Measurements from ENCODE around the gene PRKCH. TPM values are rescaled to one million over a fixed set of nuclear protein-coding genes. Genes with fewer than 3 reads are reported as not detected.

The PRKCH gene
- total RNA-seq, 1 experiment from 2014 or later, result 5.2 TPM

DNA sequence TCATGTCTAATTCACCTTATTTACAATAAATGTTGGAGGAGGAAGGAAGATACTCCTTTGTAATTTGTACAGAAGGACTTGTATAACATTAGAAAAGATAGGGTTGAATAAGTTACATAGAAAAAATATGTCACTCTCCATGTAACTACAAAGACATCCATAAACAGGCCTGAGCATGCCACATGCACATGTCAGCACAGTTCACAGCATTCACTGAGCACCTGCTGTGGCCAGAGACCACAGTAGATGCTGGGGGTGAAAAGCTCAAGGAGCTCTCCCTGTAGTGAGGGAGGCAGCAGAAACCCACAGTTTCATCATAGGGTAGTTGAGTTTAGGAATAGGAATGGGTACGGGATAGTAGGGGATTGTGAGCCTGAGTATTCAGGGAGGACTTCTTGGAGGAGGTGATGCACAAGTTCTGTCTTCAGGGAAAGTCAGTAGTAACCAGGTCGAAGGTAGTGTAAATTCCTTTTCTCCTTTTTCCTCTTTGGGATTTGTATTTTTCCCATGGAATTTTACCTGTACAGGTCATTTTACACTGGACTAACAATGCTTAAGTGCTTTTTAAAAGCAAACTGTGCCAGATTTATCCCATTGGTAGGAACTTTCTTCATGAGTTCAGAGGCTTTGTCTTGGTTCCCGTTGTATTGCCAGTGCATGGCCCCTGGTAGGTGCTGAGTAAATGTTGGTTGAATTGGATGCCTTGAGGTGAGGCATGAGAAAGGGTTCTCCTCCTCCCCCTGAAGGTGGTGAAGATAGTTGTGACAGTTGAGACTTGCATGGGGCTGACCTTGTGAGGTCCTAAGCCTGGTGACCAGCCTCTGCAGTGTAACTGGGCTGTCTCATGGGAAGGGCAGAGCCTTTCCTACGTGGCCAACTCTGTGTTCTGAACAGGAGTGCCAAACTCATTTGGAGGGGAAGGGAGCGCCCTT lies 20.2 kb downstream of the PRKCH start:
- no peak overlapping the region for H3K27ac ChIP-seq (ENCODE audit: insufficient read length, low read depth, low read length)
- H3K79me2 ChIP-seq (ENCODE audit: insufficient read depth, low read length), result no peaks in the 10 kb centered on the region
- Mint-ChIP-seq H3K9me3 (no peaks in the 10 kb centered on the region), H3K36me3 (ENCODE audit: insufficient read depth in 1 of 3, low read depth in 3 of 3) (no peaks in the 10 kb centered on the region), H3K27me3 (ENCODE audit: low read depth) (no peaks in the 10 kb centered on the region), H3K4me1 (peaks cover 6 to 9% of the 10 kb centered on the region in 2 experiments; a peak in 3 of 4 replicates), H3K4me3 (no peak overlapping the region), H3K27ac (peak overlapping the region in 1 of 3 experiments; percentile 12; a peak in 1 of 7 replicates)
- H3K56ac ChIP-seq (ENCODE audit: insufficient read length, low read depth, low read length), result no peak overlapping the region
- H4K20me1 ChIP-seq (ENCODE audit: control insufficient read depth, insufficient read depth, insufficient read length), result no peaks in the 10 kb centered on the region
- H2BK5ac ChIP-seq (ENCODE audit: insufficient read length, low read length), result no peak overlapping the region
- H2AK5ac ChIP-seq (ENCODE audit: insufficient read length, low read length), result no peak overlapping the region
- H3K27me3 ChIP-seq (ENCODE audit: insufficient read depth, low read length), result no peaks in the 10 kb centered on the region
- no peak overlapping the region for H3K14ac ChIP-seq (ENCODE audit: insufficient read depth, low read length)
- no peak overlapping the region for H3K4me2 ChIP-seq (ENCODE audit: insufficient read depth, insufficient read length, low read length)
- no peaks in the 10 kb centered on the region for H3K79me1 ChIP-seq (ENCODE audit: insufficient read depth, low read depth, low read length, poor library complexity, severe bottlenecking)
- TF ChIP-seq, protein P1, sequence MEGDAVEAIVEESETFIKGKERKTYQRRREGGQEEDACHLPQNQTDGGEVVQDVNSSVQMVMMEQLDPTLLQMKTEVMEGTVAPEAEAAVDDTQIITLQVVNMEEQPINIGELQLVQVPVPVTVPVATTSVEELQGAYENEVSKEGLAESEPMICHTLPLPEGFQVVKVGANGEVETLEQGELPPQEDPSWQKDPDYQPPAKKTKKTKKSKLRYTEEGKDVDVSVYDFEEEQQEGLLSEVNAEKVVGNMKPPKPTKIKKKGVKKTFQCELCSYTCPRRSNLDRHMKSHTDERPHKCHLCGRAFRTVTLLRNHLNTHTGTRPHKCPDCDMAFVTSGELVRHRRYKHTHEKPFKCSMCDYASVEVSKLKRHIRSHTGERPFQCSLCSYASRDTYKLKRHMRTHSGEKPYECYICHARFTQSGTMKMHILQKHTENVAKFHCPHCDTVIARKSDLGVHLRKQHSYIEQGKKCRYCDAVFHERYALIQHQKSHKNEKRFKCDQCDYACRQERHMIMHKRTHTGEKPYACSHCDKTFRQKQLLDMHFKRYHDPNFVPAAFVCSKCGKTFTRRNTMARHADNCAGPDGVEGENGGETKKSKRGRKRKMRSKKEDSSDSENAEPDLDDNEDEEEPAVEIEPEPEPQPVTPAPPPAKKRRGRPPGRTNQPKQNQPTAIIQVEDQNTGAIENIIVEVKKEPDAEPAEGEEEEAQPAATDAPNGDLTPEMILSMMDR (conservative IDR thresholded peaks at IDR 0.05), result no peak
- no peak overlapping the region for H2BK15ac ChIP-seq (ENCODE audit: low read depth, low read length)
- H3K9me3 ChIP-seq (ENCODE audit: control insufficient read depth, low read depth, low read length), result no peaks in the 10 kb centered on the region
- H3K9ac ChIP-seq (ENCODE audit: extremely low read depth, insufficient read length, low read length), result no peak overlapping the region
- no peaks in the 10 kb centered on the region for H3K23me2 ChIP-seq (ENCODE audit: insufficient read length, low read depth, low read length, poor library complexity, severe bottlenecking)
- no peak overlapping the region for H3K23ac ChIP-seq (ENCODE audit: insufficient read length, low read depth, low read length)
- no peak for DNase-seq
- no peak overlapping the region for H3T11ph ChIP-seq (ENCODE audit: low read length)
- no peak overlapping the region for H4K91ac ChIP-seq (ENCODE audit: insufficient read length, low read depth, low read length)
- no peaks in the 10 kb centered on the region for H3K4me1 ChIP-seq (ENCODE audit: insufficient read depth, low read length)
- H4K5ac ChIP-seq (ENCODE audit: insufficient read length, low read depth, low read length), result no peak overlapping the region
- H3K4ac ChIP-seq (ENCODE audit: low read depth, low read length), result no peak overlapping the region
- H2BK120ac ChIP-seq (ENCODE audit: low read depth, low read length, poor library complexity, severe bottlenecking), result no peak overlapping the region
- H2AFZ ChIP-seq (ENCODE audit: low read length), result no peak overlapping the region
- no peak overlapping the region for H2BK12ac ChIP-seq (ENCODE audit: insufficient read length, low read depth, low read length)
- no CpG with 5 or more reads among the region's 5 CpGs for WGBS (ENCODE audit: extremely low coverage, insufficient read length, low lambda C conversion rate)
- no peak overlapping the region for H3K18ac ChIP-seq (ENCODE audit: insufficient read length, low read depth, low read length)
- H2BK20ac ChIP-seq (ENCODE audit: low read depth, low read length, poor library complexity, severe bottlenecking), result no peak overlapping the region
- H4K8ac ChIP-seq (replicated peaks; ENCODE audit: insufficient read length, low read depth, low read length), result no peak overlapping the region
